Measurements from ENCODE around the gene OXT. TPM values are rescaled to one million over a fixed set of nuclear protein-coding genes. Genes with fewer than 3 reads are reported as not detected.

The OXT gene
- total and polyA plus RNA-seq, 2 of the 8 experiments (the other 6 are each of a cell fraction or from before 2014, with no cell fraction given), result not detected

DNA sequence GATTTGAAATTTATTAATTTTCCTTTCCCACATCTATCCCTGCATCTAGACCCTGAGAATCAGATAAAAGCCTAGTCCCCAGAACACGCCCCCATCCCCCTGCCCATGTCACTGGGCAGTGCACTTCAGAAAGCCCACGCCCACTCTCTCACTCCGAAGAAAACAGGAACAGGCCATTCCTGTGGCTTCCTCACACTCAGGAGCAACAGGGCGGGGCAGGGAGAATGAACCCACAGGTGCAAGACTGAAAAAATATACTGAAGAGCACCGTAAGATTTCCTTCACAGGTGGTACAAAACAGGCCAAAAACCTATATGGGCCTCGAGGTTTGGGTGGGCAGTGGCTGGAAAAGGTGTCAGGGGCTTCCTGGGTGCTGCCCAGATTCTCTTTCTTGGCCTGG lies 3.4 kb downstream of the OXT start:
- Histone ChIP-seq H3K4me3 (ENCODE audit: extremely low read depth in 1 of 4, insufficient read depth in 2 of 4, low read depth in 3 of 4, low read length in 4 of 4) (no peak overlapping the region), H3K23me2 (ENCODE audit: low read depth, low read length) (peaks cover 3% of the 10 kb centered on the region; the same call in 1 of the 2 replicates), H3K18ac (ENCODE audit: extremely low read depth, low read length) (no peak overlapping the region), H4K20me1 (replicated peaks in 1 of 2; ENCODE audit: control insufficient read depth in 1 of 2, insufficient read depth in 2 of 2, low read length in 2 of 2) (no peaks in the 10 kb centered on the region), H3K4me1 (replicated peaks in 1 of 4; ENCODE audit: control insufficient read depth in 3 of 4, insufficient read depth in 4 of 4, low read length in 3 of 4) (peaks cover 0 to 8% (median 3%) of the 10 kb centered on the region in 4 experiments; a peak in 5 of 7 replicates), H3K79me1 (ENCODE audit: low read depth, low read length) (no peaks in the 10 kb centered on the region), H2BK5ac (ENCODE audit: low read depth, low read length) (no peak overlapping the region), H3K9ac (replicated peaks in 1 of 4; ENCODE audit: extremely low read depth in 1 of 4, low read depth in 3 of 4, low read length in 3 of 4) (no peak overlapping the region), H3K79me2 (ENCODE audit: control insufficient read depth in 1 of 2, insufficient read depth in 2 of 2, low read length in 2 of 2) (no peaks in the 10 kb centered on the region), H2BK20ac (ENCODE audit: low read length) (no peak overlapping the region), H3K36me3 (ENCODE audit: control insufficient read depth in 2 of 4, insufficient read depth in 4 of 4, low read length in 3 of 4) (no peaks in the 10 kb centered on the region), H3K27me3 (replicated peaks in 1 of 4; ENCODE audit: control insufficient read depth in 3 of 4, extremely low read depth in 1 of 4, insufficient read depth in 3 of 4, low read length in 3 of 4) (peaks cover 11 to 30% (median 27%) of the 10 kb centered on the region in 4 experiments), H3K4ac (replicated peaks; ENCODE audit: insufficient read length, low read depth, low read length) (no peak overlapping the region), H3K56ac (replicated peaks; ENCODE audit: insufficient read length, low read depth, low read length) (no peak overlapping the region), H3K9me3 (ENCODE audit: insufficient read depth in 2 of 2, low read depth in 1 of 2, low read length in 1 of 2) (peaks cover 2 to 5% of the 10 kb centered on the region in 2 experiments; a peak in 2 of 4 replicates), H3K23ac (ENCODE audit: insufficient read length) (no peak overlapping the region), H4K8ac (ENCODE audit: extremely low read depth, insufficient read depth, low read length) (no peak overlapping the region), H4K5ac (ENCODE audit: insufficient read length, low read depth, low read length) (no peak overlapping the region), H2BK15ac (ENCODE audit: low read length) (no peak overlapping the region), H2AK5ac (ENCODE audit: low read depth, low read length) (no peak overlapping the region), H4K91ac (replicated peaks; ENCODE audit: insufficient read length, low read length) (no peak overlapping the region), H3K4me2 (ENCODE audit: insufficient read depth in 1 of 2, low read depth in 2 of 2, low read length in 2 of 2) (no peak overlapping the region), H2AFZ (ENCODE audit: low read length) (no peak overlapping the region), H3K14ac (ENCODE audit: insufficient read length) (no peak overlapping the region), H3K27ac (ENCODE audit: low read depth, low read length) (no peak overlapping the region), H2BK120ac (replicated peaks; ENCODE audit: low read depth, low read length) (no peak overlapping the region), H2BK12ac (ENCODE audit: low read depth, low read length) (no peak overlapping the region)
- no peak for TF ChIP-seq TAF7 (optimal IDR thresholded peaks at IDR 0.05; ENCODE audit: borderline replicate concordance, low read depth, low read length)
- TF ChIP-seq SIX5 (IDR thresholded peaks at IDR 0.05; ENCODE audit: low read depth, low read length), result no peak
- TF ChIP-seq YY1 (IDR thresholded peaks at IDR 0.05; ENCODE audit: low read depth, low read length), result no peak
- FAIRE-seq, result no peak
- no peak for DNase-seq (ENCODE audit: low read depth in 1 of 2, low spot score in 2 of 2)
- WGBS, 2 experiments (ENCODE audit: extremely low coverage in 1 of 2, insufficient coverage in 1 of 2, insufficient read length in 1 of 2, insufficient replicate concordance in 2 of 2, low coverage in 1 of 2, low lambda C conversion rate in 2 of 2, missing lambda C conversion rate in 1 of 2), result 87% methylated on average over 6 of the region's 6 CpGs; no CpG with 5 or more reads in 1 of the 2 experiments
- POLR2A ChIA-PET (ENCODE audit: partially characterized antibody), result interaction anchor here (1.5 kb wide), 1 partner anchor 25 kb away, joined by 5 read pairs; no protein-coding TSS in a partner anchor
- CTCF ChIA-PET (ENCODE audit: partially characterized antibody), result interaction anchor here (0.6 to 3.2 kb wide), 7 partner anchors 16 to 44 kb away, joined by 3 to 10 read pairs (median 4); no protein-coding TSS in a partner anchor

Measured in H1 (cell line).